Suprapubic skin (tissue), 3 donors: ENCODE results near the gene GTF2B.

Experiments used
- EP300 ChIP-seq: sonication (generic); formaldehyde crosslinking; IDR thresholded peaks from one replicate; pipeline ENCODE4 v1.6.1; 2017; ENCODE audit warnings: antibody characterized with exemption
- POLR2A ChIP-seq, 2 donors: fragments of 450-650 bp; IDR thresholded peaks; one replicate each; pipeline ENCODE4 v1.6.1; 2017; ENCODE audit warnings: antibody characterized with exemption in 2 of 2, mild to moderate bottlenecking in 2 of 2, moderate library complexity in 2 of 2
- TF ChIP-seq, protein P1 (sequence below), 2 donors: fragments of 200-600 bp in 1 of 2; fragments of 450-650 bp in 1 of 2; sonication (generic) in 1 of 2; IDR thresholded peaks; one replicate each; pipeline ENCODE4 v1.5.1; 2016 to 2019; ENCODE audit warnings: antibody characterized with exemption in 2 of 2, mild to moderate bottlenecking in 1 of 2, moderate library complexity in 1 of 2

DNA sequence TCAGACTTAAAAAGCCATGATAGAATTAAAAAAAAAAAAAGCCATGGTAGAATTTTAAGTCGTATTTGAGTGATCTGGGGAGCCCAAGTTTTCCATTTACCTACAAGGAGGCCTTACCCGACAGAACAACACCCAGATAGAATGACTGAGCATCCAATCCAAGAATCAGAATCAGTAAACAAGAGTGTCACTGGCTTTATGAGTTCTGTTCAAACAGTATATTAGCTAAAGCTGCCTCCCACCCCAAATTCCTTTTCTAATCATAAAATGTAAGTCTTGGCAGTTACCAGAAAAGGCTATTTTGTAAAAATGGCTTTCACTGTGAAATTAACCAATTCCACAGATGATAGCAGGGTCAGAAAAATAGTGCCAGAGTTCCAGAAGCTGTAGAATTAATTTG is 1.2 kb downstream of the GTF2B start:
- TF ChIP-seq, protein P1, sequence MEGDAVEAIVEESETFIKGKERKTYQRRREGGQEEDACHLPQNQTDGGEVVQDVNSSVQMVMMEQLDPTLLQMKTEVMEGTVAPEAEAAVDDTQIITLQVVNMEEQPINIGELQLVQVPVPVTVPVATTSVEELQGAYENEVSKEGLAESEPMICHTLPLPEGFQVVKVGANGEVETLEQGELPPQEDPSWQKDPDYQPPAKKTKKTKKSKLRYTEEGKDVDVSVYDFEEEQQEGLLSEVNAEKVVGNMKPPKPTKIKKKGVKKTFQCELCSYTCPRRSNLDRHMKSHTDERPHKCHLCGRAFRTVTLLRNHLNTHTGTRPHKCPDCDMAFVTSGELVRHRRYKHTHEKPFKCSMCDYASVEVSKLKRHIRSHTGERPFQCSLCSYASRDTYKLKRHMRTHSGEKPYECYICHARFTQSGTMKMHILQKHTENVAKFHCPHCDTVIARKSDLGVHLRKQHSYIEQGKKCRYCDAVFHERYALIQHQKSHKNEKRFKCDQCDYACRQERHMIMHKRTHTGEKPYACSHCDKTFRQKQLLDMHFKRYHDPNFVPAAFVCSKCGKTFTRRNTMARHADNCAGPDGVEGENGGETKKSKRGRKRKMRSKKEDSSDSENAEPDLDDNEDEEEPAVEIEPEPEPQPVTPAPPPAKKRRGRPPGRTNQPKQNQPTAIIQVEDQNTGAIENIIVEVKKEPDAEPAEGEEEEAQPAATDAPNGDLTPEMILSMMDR (IDR thresholded peaks at IDR 0.05), result no peak
- TF ChIP-seq POLR2A (IDR thresholded peaks at IDR 0.05) (no peak), EP300 (no peak)
